C1 segment of cervical spinal cord (tissue), 14 donors: ENCODE measurements around the gene MICU1.

ENCODE experiments used
- DNase-seq, 14 donors: peaks; one replicate each; lab custom pipeline; 2025; lab: John Stamatoyannopoulos, UW

Gene MICU1

GRCh38 chr10:72630144-72630543 is 4.3 kb upstream of the MICU1 start:
- DNase-seq: no peak

GRCh38 chr10:72626444-72626754 is 520 bp upstream of the MICU1 start:
- DNase-seq: no peak

GRCh38 chr10:72625276-72625607 is 637 bp downstream of the MICU1 start:
- no peak for DNase-seq

- DNase-seq: no peak
These were observed 3.6 kb downstream of the MICU1 start for GRCh38 chr10:72622271-72622670.

GRCh38 chr10:72616716-72617115 is 9.2 kb downstream of the MICU1 start:
- peak in 3 of 14 donors; percentile 0 to 25 (median 2) for DNase-seq

GRCh38 chr10:72615970-72616369 is 9.9 kb downstream of the MICU1 start:
- no peak for DNase-seq

GRCh38 chr10:72612203-72612826 is 13.6 kb downstream of the MICU1 start:
- DNase-seq: peak in 1 of 14 donors; percentile 17

- DNase-seq: peak in 1 of 14 donors; percentile 11
These were observed 14.1 kb downstream of the MICU1 start for GRCh38 chr10:72611783-72612182.

- DNase-seq: no peak
These were observed 15.4 kb downstream of the MICU1 start for GRCh38 chr10:72610466-72610865.

- DNase-seq: no peak
These were observed 20.8 kb downstream of the MICU1 start for GRCh38 chr10:72605122-72605521.

- DNase-seq: no peak
These were observed 24.7 kb downstream of the MICU1 start for GRCh38 chr10:72601144-72601543.

- DNase-seq: no peak
These were observed 26.8 kb downstream of the MICU1 start for GRCh38 chr10:72598769-72599701.

GRCh38 chr10:72597897-72598296 is 28.0 kb downstream of the MICU1 start:
- DNase-seq: no peak

GRCh38 chr10:72595436-72595835 is 30.4 kb downstream of the MICU1 start:
- no peak for DNase-seq

GRCh38 chr10:72593963-72594362 is 31.9 kb downstream of the MICU1 start:
- no peak for DNase-seq

- DNase-seq: no peak
These were observed 37.6 kb downstream of the MICU1 start for GRCh38 chr10:72588266-72588665.

- no peak for DNase-seq
These were observed 38.3 kb downstream of the MICU1 start for GRCh38 chr10:72587568-72587967.

GRCh38 chr10:72574636-72575035 is 51.2 kb downstream of the MICU1 start:
- no peak for DNase-seq

GRCh38 chr10:72573079-72573478 is 52.8 kb downstream of the MICU1 start:
- no peak for DNase-seq

GRCh38 chr10:72567889-72568640 is 57.8 kb downstream of the MICU1 start:
- no peak for DNase-seq

GRCh38 chr10:72567421-72567820 is 58.5 kb downstream of the MICU1 start:
- no peak for DNase-seq

- no peak for DNase-seq
These were observed 61.3 kb downstream of the MICU1 start for GRCh38 chr10:72564596-72564995.
